ENCODE results near the gene NUP42. TPM values are rescaled to one million over a fixed set of nuclear protein-coding genes. Genes with fewer than 3 reads are reported as not detected.

NUP42 gene, protein sequence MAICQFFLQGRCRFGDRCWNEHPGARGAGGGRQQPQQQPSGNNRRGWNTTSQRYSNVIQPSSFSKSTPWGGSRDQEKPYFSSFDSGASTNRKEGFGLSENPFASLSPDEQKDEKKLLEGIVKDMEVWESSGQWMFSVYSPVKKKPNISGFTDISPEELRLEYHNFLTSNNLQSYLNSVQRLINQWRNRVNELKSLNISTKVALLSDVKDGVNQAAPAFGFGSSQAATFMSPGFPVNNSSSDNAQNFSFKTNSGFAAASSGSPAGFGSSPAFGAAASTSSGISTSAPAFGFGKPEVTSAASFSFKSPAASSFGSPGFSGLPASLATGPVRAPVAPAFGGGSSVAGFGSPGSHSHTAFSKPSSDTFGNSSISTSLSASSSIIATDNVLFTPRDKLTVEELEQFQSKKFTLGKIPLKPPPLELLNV
- 10 to 100 TPM in 11 of 12 donors, not detected in 1; 26.5 to 57.9 (median 35.0) TPM for polyA plus RNA-seq (ENCODE audit: insufficient read length in 12 of 12)
- long read RNA-seq, donor 1, transcript NUPL2-211 (3 exons, 739 nt) = major isoform, 8 of 15 reads
- long read RNA-seq, donor 1, partial matches to known transcripts = 0 of 15 reads
- long read RNA-seq, donor 1, other reads (novel, unspliced or antisense) = 0 of 15 reads
- long read RNA-seq, donor 2, transcript NUPL2-201 (7 exons, 1,795 nt) = major isoform, 8 of 9 reads
- long read RNA-seq, donor 2, partial matches to known transcripts = 0 of 9 reads
- long read RNA-seq, donor 2, other reads (novel, unspliced or antisense) = 0 of 9 reads
- long read RNA-seq, donor 3, partial matches to known transcripts = 0 of 4 reads
- long read RNA-seq, donor 3, other reads (novel, unspliced or antisense) = 0 of 4 reads
- long read RNA-seq, donor 4, transcript NUPL2-201 (7 exons, 1,795 nt) = major isoform, 8 of 11 reads
- long read RNA-seq, donor 4, partial matches to known transcripts = 0 of 11 reads
- long read RNA-seq, donor 4, other reads (novel, unspliced or antisense) = 0 of 11 reads
- long read RNA-seq, donor 5, transcript NUPL2-201 (7 exons, 1,795 nt) = major isoform, 10 of 13 reads
- long read RNA-seq, donor 5, partial matches to known transcripts = 0 of 13 reads
- long read RNA-seq, donor 5, other reads (novel, unspliced or antisense) = 0 of 13 reads
- long read RNA-seq, donor 6, partial matches to known transcripts = 0 of 6 reads
- long read RNA-seq, donor 6, other reads (novel, unspliced or antisense) = 0 of 6 reads
- long read RNA-seq, donor 7, partial matches to known transcripts = 0 of 7 reads
- long read RNA-seq, donor 7, other reads (novel, unspliced or antisense) = 0 of 7 reads
- long read RNA-seq, donor 8, transcript NUPL2-201 (7 exons, 1,795 nt) = major isoform, 11 of 16 reads
- long read RNA-seq, donor 8, partial matches to known transcripts = 0 of 16 reads
- long read RNA-seq, donor 8, other reads (novel, unspliced or antisense) = 0 of 16 reads
- long read RNA-seq, donor 9, transcript NUPL2-201 (7 exons, 1,795 nt) = major isoform, 6 of 7 reads
- long read RNA-seq, donor 9, partial matches to known transcripts = 0 of 7 reads
- long read RNA-seq, donor 9, other reads (novel, unspliced or antisense) = 0 of 7 reads
- long read RNA-seq, donor 10, partial matches to known transcripts = 0 of 7 reads
- long read RNA-seq, donor 10, other reads (novel, unspliced or antisense) = 0 of 7 reads
- long read RNA-seq, donor 11, transcript NUPL2-201 (7 exons, 1,795 nt) = major isoform, 6 of 8 reads
- long read RNA-seq, donor 11, partial matches to known transcripts = 0 of 8 reads
- long read RNA-seq, donor 11, other reads (novel, unspliced or antisense) = 0 of 8 reads

DNA sequence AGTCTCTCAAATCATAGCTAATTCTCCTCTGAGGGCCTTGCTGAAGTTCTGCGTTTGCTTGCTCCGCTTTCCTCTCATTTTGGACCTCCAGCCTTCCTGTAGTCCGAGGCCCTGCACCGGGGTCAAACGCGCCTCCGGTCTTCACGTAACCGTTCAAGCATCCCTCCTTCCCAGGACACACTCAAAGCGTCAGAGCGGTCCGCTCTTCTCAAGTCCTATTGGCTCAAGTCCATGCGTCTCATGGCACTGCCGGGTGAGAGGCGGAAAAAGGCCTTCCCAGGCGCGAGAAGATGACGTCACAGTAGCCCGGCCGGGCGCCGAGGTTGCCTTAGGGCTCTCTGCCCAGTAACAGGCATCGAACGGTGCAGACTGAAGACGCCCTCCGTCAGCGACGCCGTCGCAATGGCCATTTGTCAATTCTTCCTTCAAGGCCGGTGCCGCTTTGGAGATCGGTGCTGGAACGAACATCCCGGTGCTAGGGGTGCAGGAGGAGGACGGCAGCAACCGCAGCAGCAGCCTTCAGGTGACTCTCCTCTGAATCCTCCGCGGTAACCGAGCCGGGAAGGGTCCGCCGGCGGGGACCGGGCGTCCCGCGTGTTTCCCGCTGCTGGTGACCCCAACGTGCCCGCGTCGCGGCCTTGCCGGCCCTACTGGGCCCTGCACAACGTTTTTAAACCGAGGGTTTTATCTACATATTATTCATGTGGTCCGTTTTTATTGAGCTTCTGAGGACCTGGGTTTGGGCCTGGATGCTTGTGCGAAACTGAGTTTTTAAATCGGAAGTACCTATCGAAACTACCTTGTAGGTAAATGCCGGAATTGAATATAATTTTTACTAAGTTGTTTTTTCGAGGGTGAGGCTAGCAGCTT lies at the start of gene NUP42:
Gene NUP42 (plus strand): TSS at position 365 of the 870 bp plus-strand sequence. CDS start 38 bp downstream, at position 403.
- peak; percentile 98 for DNase-seq

DNA sequence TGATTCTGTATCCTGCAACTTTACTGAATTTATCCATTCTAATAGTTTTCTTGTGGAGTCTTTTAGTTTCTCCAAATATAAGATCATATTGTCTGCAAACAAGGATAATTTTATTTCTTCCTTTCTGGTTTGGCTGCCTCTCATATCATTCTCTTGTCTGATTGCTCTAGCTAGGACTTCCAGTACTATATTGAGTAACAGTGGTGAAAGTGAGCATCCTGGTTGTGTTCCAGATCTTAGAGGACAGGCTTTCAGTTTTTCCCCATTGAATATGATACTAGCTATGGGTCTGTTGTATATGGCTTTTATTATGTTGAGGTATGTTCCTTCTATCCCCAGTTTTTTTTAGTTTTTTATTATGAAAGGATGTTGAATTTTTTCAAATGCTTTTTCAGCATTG lies 48.1 kb upstream of the NUP42 start:
- DNase-seq = no peak

DNA sequence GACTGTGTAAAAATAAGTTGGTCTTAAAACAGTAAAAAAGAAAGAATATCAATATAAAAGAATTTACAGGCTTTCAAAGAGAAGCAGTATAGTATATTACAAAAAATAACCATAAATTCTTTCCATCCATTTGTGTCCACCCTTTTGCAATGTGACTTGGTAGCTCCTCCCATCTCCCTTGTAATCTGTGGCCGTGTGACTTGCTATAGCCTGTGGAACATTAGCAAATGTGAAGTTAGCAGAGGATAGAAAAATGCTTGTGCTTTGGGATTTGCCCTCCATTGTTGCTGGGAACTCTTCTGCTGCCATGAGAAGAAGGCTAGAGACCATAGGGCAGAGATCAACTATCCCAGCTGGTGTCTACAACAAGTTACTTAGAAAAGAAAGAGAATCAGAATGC lies 46.1 kb upstream of the NUP42 start:
- no peak for DNase-seq

DNA sequence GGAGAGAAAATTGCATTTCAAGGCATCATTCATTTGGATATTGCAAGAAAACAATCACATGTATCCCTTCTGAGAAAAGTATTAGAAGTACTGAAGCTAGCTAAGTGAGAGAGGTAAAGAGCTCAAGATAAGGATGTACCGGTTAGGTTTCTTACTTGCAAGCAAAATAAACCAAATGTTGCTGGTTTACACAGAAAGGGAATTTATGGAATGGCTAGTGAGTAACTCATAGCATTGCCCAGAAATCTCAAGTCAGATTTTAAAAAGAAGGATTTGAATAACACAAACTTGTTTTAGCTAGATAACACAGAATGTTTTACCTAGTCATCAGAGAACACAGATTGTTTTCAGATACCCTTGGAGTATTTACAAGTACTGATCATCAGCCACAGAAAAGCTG lies 45.6 kb upstream of the NUP42 start:
- no peak for DNase-seq

DNA sequence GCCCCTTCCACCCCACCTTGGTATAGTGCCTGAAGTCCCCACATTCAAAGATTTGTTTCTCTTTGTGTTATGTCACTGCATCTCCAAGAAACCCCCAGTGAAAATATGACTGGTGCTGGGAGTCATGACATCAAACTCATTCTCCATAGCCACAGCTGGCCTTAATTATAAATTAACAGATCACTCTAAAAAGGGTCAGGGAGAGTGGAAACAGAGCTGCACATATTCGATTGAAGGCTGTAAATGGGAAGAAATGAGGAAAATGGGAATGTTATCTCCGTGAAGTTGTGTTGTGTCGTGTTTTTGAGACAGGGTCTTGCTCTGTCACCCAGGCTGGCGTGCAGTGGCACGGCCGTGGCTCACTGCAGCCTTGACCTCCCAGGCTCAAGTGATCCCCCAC lies 24.2 kb upstream of the NUP42 start:
- no peak for DNase-seq

DNA sequence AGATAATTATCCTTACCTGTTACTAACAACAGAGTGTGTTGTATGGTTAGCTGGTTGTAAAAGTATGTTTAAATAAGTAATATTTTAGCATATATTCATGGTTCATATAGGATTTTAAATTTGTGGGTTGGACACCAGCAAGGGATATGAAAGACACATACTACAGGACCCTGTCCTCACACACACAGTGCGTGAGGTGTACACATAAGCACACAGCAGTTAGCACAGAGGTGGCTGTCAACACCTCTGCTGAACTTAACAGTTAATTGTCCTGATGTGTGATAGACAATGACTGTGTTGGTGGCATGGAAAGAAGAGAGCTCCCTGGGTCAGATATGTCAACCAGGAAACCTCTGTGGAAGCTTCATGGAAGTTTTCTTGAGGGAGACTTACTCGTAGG lies 23.3 kb upstream of the NUP42 start:
- no peak for DNase-seq

DNA sequence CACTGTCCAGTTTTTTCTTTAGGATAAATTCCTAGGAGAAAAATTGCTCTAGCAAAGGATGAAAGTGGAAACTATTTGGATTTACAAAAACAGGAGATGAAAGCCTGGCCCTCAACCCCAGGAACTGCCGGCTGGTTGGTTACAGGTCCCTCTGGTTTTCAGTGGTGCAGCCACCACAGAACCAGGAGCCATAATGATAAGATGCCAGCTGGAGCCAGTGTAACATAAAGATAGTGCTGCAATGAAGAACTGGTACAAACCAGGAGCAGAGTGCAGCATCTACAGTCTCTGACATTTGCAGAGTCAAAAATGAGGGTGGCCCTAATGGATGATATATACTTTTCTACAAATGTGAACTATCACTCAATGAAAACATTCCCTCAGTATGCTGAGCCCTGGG lies 20.4 kb upstream of the NUP42 start:
- no peak for DNase-seq

DNA sequence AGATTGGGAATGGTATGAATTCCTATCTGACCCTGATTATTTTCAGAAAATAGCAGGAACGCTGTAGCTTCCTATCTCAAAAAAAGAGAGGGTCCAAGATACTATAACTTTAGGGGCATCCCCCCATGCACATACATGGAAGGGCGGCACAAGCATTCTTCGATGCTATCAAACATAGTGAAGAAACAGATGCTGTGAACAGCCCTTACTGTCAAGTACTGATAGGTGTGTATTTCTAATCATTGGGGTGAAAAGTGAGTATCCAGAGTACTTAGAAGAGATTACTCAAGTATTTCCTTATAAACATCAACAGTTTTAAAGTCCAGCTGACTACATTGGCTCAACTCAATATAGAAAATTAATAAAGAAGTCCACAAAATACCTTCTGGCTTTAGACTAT lies 17.0 kb upstream of the NUP42 start:
- DNase-seq = no peak

DNA sequence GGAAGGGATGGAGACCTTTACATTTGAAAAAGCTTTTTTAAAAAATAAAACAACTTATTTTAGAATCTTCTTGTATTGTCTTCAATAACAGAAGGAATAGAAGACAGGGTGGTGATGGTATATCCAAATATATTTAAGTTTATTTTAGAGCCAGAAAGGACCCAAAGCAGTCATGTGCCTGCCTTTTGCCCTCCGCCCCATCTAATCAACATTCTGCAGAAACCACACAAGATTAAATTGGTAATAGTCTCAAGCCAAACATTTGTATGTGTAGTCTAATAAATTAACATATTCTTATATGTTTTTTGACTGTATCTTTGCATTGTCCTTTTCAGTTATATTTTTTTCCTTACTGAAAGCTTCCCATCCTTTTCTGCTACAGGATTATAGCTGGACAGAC lies 16.5 kb upstream of the NUP42 start:
- DNase-seq = no peak

DNA sequence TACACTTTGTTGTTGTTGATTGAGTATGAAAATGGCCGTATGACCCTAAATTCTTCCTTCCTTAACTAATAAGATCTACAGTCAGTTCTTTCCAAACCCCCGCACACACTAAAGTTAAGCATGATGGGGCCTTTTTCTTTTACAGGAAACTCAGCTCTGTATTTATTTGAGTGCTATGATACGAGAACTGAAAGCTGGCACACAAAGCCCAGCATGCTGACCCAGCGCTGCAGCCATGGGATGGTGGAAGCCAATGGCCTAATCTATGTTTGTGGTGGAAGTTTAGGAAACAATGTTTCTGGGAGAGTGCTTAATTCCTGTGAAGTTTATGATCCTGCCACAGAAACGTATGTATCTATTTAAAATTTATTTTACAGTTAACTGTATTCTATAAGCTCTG lies 14.2 kb upstream of the NUP42 start:
- DNase-seq = no peak

DNA sequence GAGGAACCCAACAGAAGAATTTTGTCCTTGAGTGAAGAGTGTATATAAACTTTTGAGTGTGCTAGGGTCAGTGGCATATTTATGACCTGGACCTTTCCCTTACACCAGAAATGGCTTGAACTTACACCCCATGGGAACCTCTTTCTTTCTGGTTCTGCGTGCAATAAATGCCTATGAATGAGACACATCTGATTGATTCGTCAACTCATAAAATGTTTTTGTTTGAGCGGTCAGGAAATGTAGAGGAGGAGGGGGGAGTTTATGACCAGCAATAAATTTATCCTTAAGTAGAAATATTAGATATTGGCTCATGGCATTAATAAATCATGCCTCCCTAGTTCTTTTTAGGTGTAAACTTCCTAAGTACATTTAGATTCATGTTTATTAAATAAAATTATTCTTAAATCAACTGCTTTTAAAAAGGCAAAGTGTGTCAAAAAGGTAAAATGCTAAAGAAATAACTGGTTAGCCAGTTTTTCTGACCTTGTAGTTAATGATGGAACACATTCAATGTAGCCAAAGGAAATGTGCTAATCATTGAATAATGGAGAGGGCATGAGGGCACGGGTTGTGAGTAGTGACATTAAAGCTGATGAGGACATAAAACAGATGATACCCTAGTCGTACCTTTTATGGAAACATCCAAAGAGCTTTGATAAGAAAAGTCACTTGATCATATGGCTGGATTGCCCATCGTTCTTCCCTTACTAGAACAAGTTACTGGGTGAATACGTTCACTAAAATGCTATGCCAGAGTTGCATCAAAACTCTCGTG lies 13.6 kb upstream of the NUP42 start:
- DNase-seq = no peak

DNA sequence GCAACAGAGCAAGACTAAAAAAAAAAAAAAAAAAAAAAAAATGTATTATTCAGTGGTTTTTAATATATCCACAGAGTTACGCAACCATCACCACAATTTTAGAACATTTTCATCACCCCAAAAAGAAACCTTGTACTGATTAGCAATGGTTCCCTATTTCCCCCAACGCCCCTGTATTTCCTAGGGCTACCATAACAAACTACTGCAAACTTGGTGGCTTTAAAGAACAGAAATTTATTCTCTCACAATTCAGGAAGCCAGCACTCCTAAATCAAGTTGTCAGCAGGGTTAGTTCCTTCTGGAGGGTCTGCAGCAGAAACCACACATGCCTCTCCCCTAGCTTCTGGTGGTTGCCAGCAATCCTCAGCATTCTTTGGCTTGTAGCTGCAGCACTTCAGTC lies 5.9 kb upstream of the NUP42 start:
- DNase-seq = no peak

DNA sequence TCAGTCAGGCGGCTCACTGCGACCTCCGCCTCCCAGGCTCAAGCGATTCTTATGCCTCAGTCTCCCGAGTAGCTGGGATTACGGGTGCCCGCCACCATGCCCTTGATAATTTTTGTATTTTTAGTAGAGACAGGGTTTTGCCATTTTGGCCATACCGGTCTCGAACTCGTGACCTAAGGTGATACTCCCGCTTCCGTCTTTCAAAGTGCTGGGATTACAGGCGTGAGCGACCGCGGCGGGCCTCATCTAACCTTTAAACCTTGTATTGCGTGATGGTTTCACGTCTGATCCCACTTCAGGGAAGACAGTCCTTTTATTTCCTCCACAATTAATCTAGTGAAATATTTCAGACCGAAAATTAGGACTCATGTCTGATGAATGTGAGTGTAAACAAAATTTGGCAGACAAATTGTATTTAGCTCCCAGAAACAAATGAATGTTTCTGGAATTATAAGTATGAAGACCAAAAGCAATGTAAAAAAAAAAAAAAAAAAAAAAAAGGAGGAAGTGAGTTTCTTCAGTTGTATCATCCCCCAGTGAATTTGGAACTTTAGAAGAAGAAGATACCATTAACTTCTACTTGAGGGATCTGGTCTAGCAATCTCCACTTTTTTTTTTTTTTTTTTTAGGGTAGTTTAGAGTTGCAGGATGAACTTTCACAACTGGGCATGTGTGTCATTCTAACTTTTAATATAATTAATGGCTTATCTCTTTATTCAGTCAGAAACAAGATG lies 1.6 kb downstream of the NUP42 start:
- DNase-seq = no peak

DNA sequence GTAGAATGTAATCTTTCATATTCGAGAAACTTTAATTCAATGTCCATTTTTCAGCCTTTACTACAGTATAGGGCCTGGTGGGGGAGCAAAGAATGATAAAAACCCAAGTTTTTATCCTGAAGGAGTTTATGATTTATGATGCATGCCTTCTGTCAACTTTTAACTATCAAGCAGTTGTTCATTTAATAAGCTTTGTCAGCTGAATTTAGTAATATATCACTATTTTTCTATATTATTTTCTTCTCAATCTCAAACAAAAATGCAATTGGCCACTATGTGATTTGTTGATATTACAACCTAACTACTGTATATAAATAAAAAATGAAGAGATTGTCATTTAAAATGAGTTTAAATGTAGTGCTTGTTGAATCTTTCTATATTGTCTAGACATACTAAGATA lies 2.4 kb downstream of the NUP42 start:
- DNase-seq = no peak

DNA sequence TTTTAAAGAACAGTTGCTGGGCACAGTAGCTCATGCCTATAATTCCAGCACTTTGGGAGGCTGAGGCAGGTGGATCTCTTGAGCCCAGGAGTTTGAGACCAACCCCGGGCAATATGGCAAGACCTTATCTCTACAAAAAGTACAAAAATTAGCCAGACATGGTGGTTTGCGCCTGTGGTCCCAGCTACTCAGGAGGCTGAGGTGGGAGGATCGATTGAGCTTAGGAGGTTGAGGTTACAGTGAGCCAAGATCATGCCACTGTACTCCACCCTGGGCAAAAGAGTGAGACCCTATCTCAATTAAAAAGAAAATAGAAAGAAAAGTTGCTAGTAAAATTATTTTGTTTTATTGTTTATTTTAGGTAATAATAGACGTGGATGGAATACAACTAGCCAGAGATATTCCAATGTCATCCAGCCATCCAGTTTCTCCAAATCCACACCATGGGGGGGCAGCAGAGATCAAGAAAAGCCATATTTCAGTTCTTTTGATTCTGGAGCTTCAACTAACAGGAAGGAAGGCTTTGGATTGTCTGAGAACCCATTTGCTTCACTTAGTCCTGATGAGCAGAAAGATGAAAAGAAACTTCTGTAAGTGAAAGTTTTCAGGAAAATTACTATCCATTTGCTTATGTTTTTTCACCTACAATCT lies 3.0 kb downstream of the NUP42 start:
- DNase-seq = peak; percentile 55

DNA sequence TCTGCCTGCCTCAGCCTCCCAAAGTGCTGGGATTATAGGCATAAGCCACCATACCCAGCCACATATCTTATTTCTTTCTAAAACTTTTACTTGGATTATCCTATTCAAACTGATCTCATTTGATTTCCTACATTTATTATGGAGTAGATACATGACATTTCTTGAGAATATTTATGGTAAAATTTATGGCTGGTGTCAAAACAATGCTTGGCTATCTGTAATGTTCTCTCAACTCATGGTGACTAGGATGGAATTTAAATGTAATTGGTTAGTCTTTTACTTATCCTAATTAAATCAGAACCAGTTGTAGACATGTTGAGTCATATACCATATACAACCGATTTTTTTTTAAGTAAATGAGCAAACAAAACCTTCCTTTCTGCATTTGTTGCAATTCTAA lies 4.1 kb downstream of the NUP42 start:
- DNase-seq = no peak

DNA sequence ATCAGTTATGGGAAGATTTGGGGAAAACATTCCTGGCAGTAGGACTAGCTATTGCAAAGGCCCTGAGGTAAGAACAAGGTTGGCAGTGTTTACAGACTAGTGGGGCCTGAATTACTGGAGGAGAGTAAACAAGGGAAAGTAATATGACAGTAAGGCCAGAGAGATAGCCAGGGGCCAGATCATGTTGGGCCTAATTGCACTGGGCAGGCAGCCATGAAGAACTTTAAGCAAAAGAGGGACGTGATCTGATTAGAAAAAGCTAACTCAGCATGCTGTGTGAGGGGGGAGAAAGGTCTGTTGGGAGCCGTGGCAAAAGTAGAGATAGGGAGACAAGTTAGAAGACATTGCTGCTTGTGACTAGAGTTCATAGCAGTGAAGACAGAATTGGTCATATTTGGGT lies 9.2 kb downstream of the NUP42 start:
- DNase-seq = no peak

Measured in muscle of arm (tissue), 14 donors.